Endothelial cell (in vitro differentiated cells): ENCODE results near the gene PPP2R2C. TPM values are rescaled to one million over a fixed set of nuclear protein-coding genes. Genes with fewer than 3 reads are reported as not detected.

Source experiments
- DNase-seq: peaks from one replicate; pipeline ENCODE4 v3.0.0; 2021; ENCODE audit warnings: low spot score
- H3K27ac Mint-ChIP-seq: one replicate; pipeline ENCODE4 v1.8.0; 2021; ENCODE audit warnings: mixed read lengths, inconsistent platforms; ENCODE audit not compliant: unreplicated experiment
- H3K27me3 Mint-ChIP-seq: one replicate; pipeline ENCODE4 v1.8.0; 2021; ENCODE audit warnings: mild to moderate bottlenecking, moderate library complexity, mixed read lengths, inconsistent platforms; ENCODE audit not compliant: unreplicated experiment
- H3K36me3 Mint-ChIP-seq: one replicate; pipeline ENCODE4 v1.8.0; 2021; ENCODE audit warnings: mild to moderate bottlenecking, low read depth, mixed read lengths, inconsistent platforms; ENCODE audit not compliant: unreplicated experiment
- H3K4me1 Mint-ChIP-seq: one replicate; pipeline ENCODE4 v1.8.0; 2021; ENCODE audit warnings: mild to moderate bottlenecking, mixed read lengths, inconsistent platforms; ENCODE audit not compliant: unreplicated experiment
- H3K4me3 Mint-ChIP-seq: one replicate; pipeline ENCODE4 v1.8.0; 2021; ENCODE audit warnings: mild to moderate bottlenecking, mixed read lengths, inconsistent platforms; ENCODE audit not compliant: unreplicated experiment
- H3K9me3 Mint-ChIP-seq: one replicate; pipeline ENCODE4 v1.8.0; 2021; ENCODE audit warnings: mixed read lengths, inconsistent platforms; ENCODE audit not compliant: unreplicated experiment
- CTCF ChIP-seq: fragments of 200-600 bp; sonication (generic); IDR thresholded peaks from one replicate; pipeline ENCODE4 v1.5.0; 2021; ENCODE audit warnings: antibody characterized with exemption; ENCODE audit not compliant: unreplicated experiment
- total RNA-seq: library from RNA; stranded (reverse); fragmentation: NEBNext Ultra II Directional; extraction: Animal tissue kit (Norgen Biotek cat#: 25700); gene quantifications from one replicate; pipeline ENCODE4 v1.2.1, GENCODE V29; 2021; ENCODE audit not compliant: unreplicated experiment

Gene PPP2R2C
- total RNA-seq, 1 donor from 2014 or later, result 1.7 TPM

GRCh38 chr4:6349896-6350603 lies 122.4 kb downstream of the PPP2R2C start:
- Mint-ChIP-seq H3K36me3 (no peaks in the 10 kb centered on the region), H3K27me3 (peaks cover 11% of the 10 kb centered on the region), H3K27ac (no peak overlapping the region), H3K9me3 (no peaks in the 10 kb centered on the region), H3K4me3 (no peak overlapping the region), H3K4me1 (peaks cover 17% of the 10 kb centered on the region)
- DNase-seq, result no peak
- no peak for TF ChIP-seq CTCF

GRCh38 chr4:6348408-6348807 lies 124.0 kb downstream of the PPP2R2C start:
- no peaks in the 10 kb centered on the region for H3K9me3 Mint-ChIP-seq
- no peak for DNase-seq
- no peak overlapping the region for H3K27ac Mint-ChIP-seq
- H3K36me3 Mint-ChIP-seq, result no peaks in the 10 kb centered on the region
- H3K27me3 Mint-ChIP-seq, result peaks cover 10% of the 10 kb centered on the region
- H3K4me3 Mint-ChIP-seq, result no peak overlapping the region
- TF ChIP-seq CTCF, result no peak
- H3K4me1 Mint-ChIP-seq, result peaks cover 7% of the 10 kb centered on the region

- H3K27me3 Mint-ChIP-seq, result peaks cover 10% of the 10 kb centered on the region
- H3K36me3 Mint-ChIP-seq, result no peaks in the 10 kb centered on the region
- no peaks in the 10 kb centered on the region for H3K9me3 Mint-ChIP-seq
- no peak overlapping the region for H3K27ac Mint-ChIP-seq
- peaks cover 3% of the 10 kb centered on the region for H3K4me1 Mint-ChIP-seq
- H3K4me3 Mint-ChIP-seq, result no peak overlapping the region
- no peak for DNase-seq
- TF ChIP-seq CTCF, result no peak
These were observed 124.8 kb downstream of the PPP2R2C start for GRCh38 chr4:6347511-6348045.

GRCh38 chr4:6346373-6347110 lies 125.9 kb downstream of the PPP2R2C start:
- Mint-ChIP-seq H3K4me1 (no peaks in the 10 kb centered on the region), H3K27me3 (peaks cover 13% of the 10 kb centered on the region), H3K36me3 (no peaks in the 10 kb centered on the region), H3K4me3 (no peak overlapping the region), H3K27ac (no peak overlapping the region), H3K9me3 (no peaks in the 10 kb centered on the region)
- TF ChIP-seq CTCF, result no peak
- no peak for DNase-seq

GRCh38 chr4:6345866-6346265 lies 126.5 kb downstream of the PPP2R2C start:
- H3K9me3 Mint-ChIP-seq, result no peaks in the 10 kb centered on the region
- TF ChIP-seq CTCF, result no peak
- no peak overlapping the region for H3K27ac Mint-ChIP-seq
- peaks cover 16% of the 10 kb centered on the region for H3K27me3 Mint-ChIP-seq
- no peak overlapping the region for H3K4me3 Mint-ChIP-seq
- no peaks in the 10 kb centered on the region for H3K36me3 Mint-ChIP-seq
- no peak for DNase-seq
- no peaks in the 10 kb centered on the region for H3K4me1 Mint-ChIP-seq
